ENCODE measurements around the gene PCDHGA1.
A peak's percentile ranks its signal among the peaks of the same experiment; 100 is the strongest.

Gene PCDHGA1

DNA sequence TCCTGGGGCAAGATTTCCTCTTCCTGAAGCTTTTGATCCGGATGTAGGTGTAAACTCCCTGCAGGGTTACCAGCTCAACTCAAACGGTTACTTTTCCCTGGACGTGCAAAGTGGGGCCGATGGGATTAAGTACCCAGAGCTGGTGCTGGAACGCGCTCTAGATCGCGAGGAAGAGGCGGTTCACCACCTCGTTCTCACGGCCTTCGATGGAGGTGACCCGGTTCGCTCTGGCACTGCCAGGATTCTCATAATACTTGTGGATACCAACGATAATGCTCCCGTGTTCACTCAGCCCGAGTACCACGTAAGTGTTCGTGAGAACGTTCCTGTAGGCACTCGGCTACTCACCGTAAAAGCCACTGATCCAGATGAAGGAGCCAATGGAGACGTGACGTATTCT lies 25.3 kb downstream of the PCDHGA1 start:
- Histone ChIP-seq H3K4me3 (replicated peaks; ENCODE audit: low read depth, low read length) (no peak overlapping the region), H3K27me3 (replicated peaks; ENCODE audit: control insufficient read depth, insufficient read depth, low read length) (no peaks in the 10 kb centered on the region), H3K36me3 (ENCODE audit: control insufficient read depth, insufficient read depth, low read length) (no peaks in the 10 kb centered on the region)
- DNase-seq (ENCODE audit: extremely low read depth, insufficient read length): no peak
- TF ChIP-seq, protein P1, sequence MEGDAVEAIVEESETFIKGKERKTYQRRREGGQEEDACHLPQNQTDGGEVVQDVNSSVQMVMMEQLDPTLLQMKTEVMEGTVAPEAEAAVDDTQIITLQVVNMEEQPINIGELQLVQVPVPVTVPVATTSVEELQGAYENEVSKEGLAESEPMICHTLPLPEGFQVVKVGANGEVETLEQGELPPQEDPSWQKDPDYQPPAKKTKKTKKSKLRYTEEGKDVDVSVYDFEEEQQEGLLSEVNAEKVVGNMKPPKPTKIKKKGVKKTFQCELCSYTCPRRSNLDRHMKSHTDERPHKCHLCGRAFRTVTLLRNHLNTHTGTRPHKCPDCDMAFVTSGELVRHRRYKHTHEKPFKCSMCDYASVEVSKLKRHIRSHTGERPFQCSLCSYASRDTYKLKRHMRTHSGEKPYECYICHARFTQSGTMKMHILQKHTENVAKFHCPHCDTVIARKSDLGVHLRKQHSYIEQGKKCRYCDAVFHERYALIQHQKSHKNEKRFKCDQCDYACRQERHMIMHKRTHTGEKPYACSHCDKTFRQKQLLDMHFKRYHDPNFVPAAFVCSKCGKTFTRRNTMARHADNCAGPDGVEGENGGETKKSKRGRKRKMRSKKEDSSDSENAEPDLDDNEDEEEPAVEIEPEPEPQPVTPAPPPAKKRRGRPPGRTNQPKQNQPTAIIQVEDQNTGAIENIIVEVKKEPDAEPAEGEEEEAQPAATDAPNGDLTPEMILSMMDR (IDR thresholded peaks at IDR 0.05; ENCODE audit: insufficient read depth, low read length, poor library complexity, severe bottlenecking): no peak

- H3K4me3 ChIP-seq (replicated peaks; ENCODE audit: low read depth, low read length): no peak overlapping the region
- H3K36me3 ChIP-seq (ENCODE audit: control insufficient read depth, insufficient read depth, low read length): no peaks in the 10 kb centered on the region
- DNase-seq (ENCODE audit: extremely low read depth, insufficient read length): no peak
- TF ChIP-seq, protein P1 (IDR thresholded peaks at IDR 0.05; ENCODE audit: insufficient read depth, low read length, poor library complexity, severe bottlenecking): no peak
- H3K27me3 ChIP-seq (replicated peaks; ENCODE audit: control insufficient read depth, insufficient read depth, low read length): no peaks in the 10 kb centered on the region
Measured at GRCh38 chr5:141356133-141356532, 25.8 kb downstream of the PCDHGA1 start.

GRCh38 chr5:141356950-141357349 lies 26.6 kb downstream of the PCDHGA1 start:
- TF ChIP-seq, protein P1 (IDR thresholded peaks at IDR 0.05; ENCODE audit: insufficient read depth, low read length, poor library complexity, severe bottlenecking): no peak
- no peaks in the 10 kb centered on the region for H3K36me3 ChIP-seq (ENCODE audit: control insufficient read depth, insufficient read depth, low read length)
- H3K27me3 ChIP-seq (replicated peaks; ENCODE audit: control insufficient read depth, insufficient read depth, low read length): no peaks in the 10 kb centered on the region
- H3K4me3 ChIP-seq (replicated peaks; ENCODE audit: low read depth, low read length): no peak overlapping the region
- no peak for DNase-seq (ENCODE audit: extremely low read depth, insufficient read length)

GRCh38 chr5:141359790-141360426 lies 29.6 kb downstream of the PCDHGA1 start, which contains the start of gene PCDHGB2:
PCDHGB2 (plus strand) TSS chr5:141359994; CDS start chr5:141360136, 142 bp downstream.
- no peaks in the 10 kb centered on the region for H3K36me3 ChIP-seq (ENCODE audit: control insufficient read depth, insufficient read depth, low read length)
- TF ChIP-seq, protein P1 (IDR thresholded peaks at IDR 0.05; ENCODE audit: insufficient read depth, low read length, poor library complexity, severe bottlenecking): peak; percentile 80
- H3K27me3 ChIP-seq (replicated peaks; ENCODE audit: control insufficient read depth, insufficient read depth, low read length): no peaks in the 10 kb centered on the region
- peak within 1 kb of the TSS; percentile 77 for H3K4me3 ChIP-seq (replicated peaks; ENCODE audit: low read depth, low read length)
- DNase-seq (ENCODE audit: extremely low read depth, insufficient read length): peak; percentile 41

DNA sequence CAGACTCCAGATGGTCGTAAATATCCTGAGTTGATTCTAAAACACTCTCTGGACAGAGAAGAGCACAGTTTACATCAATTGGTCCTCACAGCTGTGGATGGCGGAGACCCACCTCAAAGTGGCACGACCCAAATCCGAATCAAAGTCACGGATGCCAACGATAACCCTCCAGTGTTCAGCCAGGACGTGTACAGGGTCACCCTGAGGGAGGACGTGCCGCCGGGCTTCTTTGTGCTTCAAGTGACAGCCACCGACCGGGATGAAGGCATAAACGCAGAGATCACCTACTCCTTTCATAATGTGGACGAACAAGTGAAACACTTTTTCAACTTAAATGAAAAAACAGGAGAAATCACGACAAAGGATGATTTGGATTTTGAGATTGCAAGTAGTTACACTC lies 30.4 kb downstream of the PCDHGA1 start:
- TF ChIP-seq, protein P1 (IDR thresholded peaks at IDR 0.05; ENCODE audit: insufficient read depth, low read length, poor library complexity, severe bottlenecking): no peak
- Histone ChIP-seq H3K27me3 (replicated peaks; ENCODE audit: control insufficient read depth, insufficient read depth, low read length) (no peaks in the 10 kb centered on the region), H3K36me3 (ENCODE audit: control insufficient read depth, insufficient read depth, low read length) (no peaks in the 10 kb centered on the region), H3K4me3 (replicated peaks; ENCODE audit: low read depth, low read length) (peak overlapping the region; percentile 77)
- no peak for DNase-seq (ENCODE audit: extremely low read depth, insufficient read length)

DNA sequence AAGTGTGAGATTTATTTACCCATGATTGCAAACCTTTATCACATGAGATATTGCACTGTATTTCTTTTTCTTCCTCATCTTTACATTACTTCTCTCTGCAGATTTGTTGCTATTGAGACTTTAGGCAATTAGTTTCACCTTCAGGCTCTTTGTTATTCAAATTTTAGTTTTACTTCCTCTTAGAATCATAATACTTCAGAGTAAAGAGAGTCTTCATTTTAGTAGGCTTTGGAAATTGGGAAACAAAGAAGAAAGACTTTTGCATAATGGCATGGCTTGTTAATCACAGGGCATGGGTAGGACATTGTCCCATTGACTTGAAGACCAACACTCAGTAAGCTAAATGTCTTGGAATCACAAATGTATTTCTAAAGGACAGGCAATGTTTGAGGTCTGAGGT lies 32.4 kb downstream of the PCDHGA1 start:
- H3K36me3 ChIP-seq (ENCODE audit: control insufficient read depth, insufficient read depth, low read length): no peaks in the 10 kb centered on the region

More for the DNA sequence above, 32.4 kb downstream of the PCDHGA1 start:
- TF ChIP-seq, protein P1 (IDR thresholded peaks at IDR 0.05; ENCODE audit: insufficient read depth, low read length, poor library complexity, severe bottlenecking): no peak
- no peak for DNase-seq (ENCODE audit: extremely low read depth, insufficient read length)
- H3K4me3 ChIP-seq (replicated peaks; ENCODE audit: low read depth, low read length): no peak overlapping the region
- no peaks in the 10 kb centered on the region for H3K27me3 ChIP-seq (replicated peaks; ENCODE audit: control insufficient read depth, insufficient read depth, low read length)
